Mucosa of gallbladder (tissue), 1 donor: ENCODE measurements around the gene RPP38. TPM values are rescaled to one million over a fixed set of nuclear protein-coding genes. Genes with fewer than 3 reads are reported as not detected.

ENCODE experiments used
- DNase-seq: peaks from one replicate; pipeline ENCODE4 v3.0.0-alpha.2; 2020; ENCODE audit warnings: low spot score
- total RNA-seq: library from RNA; stranded (reverse); gene quantifications from one replicate; pipeline ENCODE4 v1.2.1, GENCODE V29; 2021
- donor health status: DM: no; HTN: no; CAD: no.

Gene RPP38
- 15.4 TPM for total RNA-seq

- DNase-seq: peak; percentile 97
These were observed at the start of gene RPP38 for GRCh38 chr10:15097011-15097812. TSS of gene RPP38 (plus strand) at chr10:15097355. CDS start at chr10:15103315, 5,960 bp downstream.

GRCh38 chr10:15049533-15049932 is 47.6 kb upstream of the RPP38 start:
- DNase-seq: no peak

- no peak for DNase-seq
These were observed 45.0 kb upstream of the RPP38 start for GRCh38 chr10:15052121-15052520.

- no peak for DNase-seq
These were observed 44.1 kb upstream of the RPP38 start for GRCh38 chr10:15053061-15053460.

- DNase-seq: no peak
These were observed 38.5 kb upstream of the RPP38 start for GRCh38 chr10:15058689-15059088.

GRCh38 chr10:15059914-15060313 is 37.2 kb upstream of the RPP38 start:
- DNase-seq: no peak

GRCh38 chr10:15060638-15061037 is 36.5 kb upstream of the RPP38 start:
- no peak for DNase-seq

GRCh38 chr10:15067154-15067553 is 30.0 kb upstream of the RPP38 start:
- DNase-seq: no peak

GRCh38 chr10:15068802-15069201 is 28.4 kb upstream of the RPP38 start:
- DNase-seq: no peak

GRCh38 chr10:15069230-15069629 is 27.9 kb upstream of the RPP38 start:
- no peak for DNase-seq

GRCh38 chr10:15072358-15072757 is 24.8 kb upstream of the RPP38 start:
- no peak for DNase-seq

GRCh38 chr10:15075421-15075820 is 21.7 kb upstream of the RPP38 start:
- no peak for DNase-seq

- DNase-seq: no peak
These were observed 13.3 kb upstream of the RPP38 start for GRCh38 chr10:15083674-15084501.

GRCh38 chr10:15084502-15084922 is 12.6 kb upstream of the RPP38 start:
- peak; percentile 81 for DNase-seq

GRCh38 chr10:15088428-15089261 is 8.5 kb upstream of the RPP38 start, which contains the start of gene ACBD7:
TSS of gene ACBD7 (minus strand) at chr10:15088776. CDS start at chr10:15088728, 48 bp downstream.
- peak; percentile 72 for DNase-seq

- no peak for DNase-seq
These were observed 5.7 kb upstream of the RPP38 start for GRCh38 chr10:15091418-15091817.

GRCh38 chr10:15092855-15093408 is 4.2 kb upstream of the RPP38 start:
- no peak for DNase-seq

- DNase-seq: no peak
These were observed 519 bp upstream of the RPP38 start for GRCh38 chr10:15096661-15097010.

GRCh38 chr10:15099886-15100285 is 2.7 kb downstream of the RPP38 start:
- DNase-seq: no peak

- DNase-seq: no peak
These were observed 6.4 kb downstream of the RPP38 start for GRCh38 chr10:15103513-15103912.

- DNase-seq: peak; percentile 72
These were observed 9.3 kb downstream of the RPP38 start for GRCh38 chr10:15106352-15107013.
